ENCODE results near the gene PAM. TPM values are rescaled to one million over a fixed set of nuclear protein-coding genes. Genes with fewer than 3 reads are reported as not detected.

The PAM gene
- total RNA-seq, 1 experiment from 2014 or later: 257 TPM

- Histone ChIP-seq H3K9me3 (ENCODE audit: control insufficient read depth in 1 of 2, insufficient read depth in 1 of 2, low read depth in 1 of 2, low read length in 2 of 2) (no peaks in the 10 kb centered on the region), H3K36me3 (ENCODE audit: control insufficient read depth in 1 of 2, insufficient read depth in 2 of 2, low read length in 2 of 2) (peaks cover 0 to 7% of the 10 kb centered on the region in 2 experiments; a peak in 1 of 4 replicates), H2AFZ (ENCODE audit: low read depth, low read length, poor library complexity, severe bottlenecking) (no peak overlapping the region), H3K4me3 (replicated peaks in 1 of 2; ENCODE audit: low read depth in 1 of 2, low read length in 2 of 2) (no peak overlapping the region), H3K9ac (ENCODE audit: low read length) (no peak overlapping the region), H3K27ac (ENCODE audit: low read depth, low read length) (no peak overlapping the region), H3K79me2 (ENCODE audit: insufficient read depth, low read length) (peaks cover 62% of the 10 kb centered on the region), H3K4me2 (ENCODE audit: low read length) (0 out of 2 replicates have a peak overlapping the region, but pooled peaks have one; percentile 0), H3K9me2 (ENCODE audit: insufficient read depth) (no peaks in the 10 kb centered on the region), H3K4me1 (ENCODE audit: control insufficient read depth in 1 of 2, insufficient read depth in 2 of 2, low read length in 2 of 2) (peaks cover 17 to 18% of the 10 kb centered on the region in 2 experiments; a peak in 3 of 4 replicates), H4K20me1 (ENCODE audit: insufficient read depth) (no peaks in the 10 kb centered on the region), H3K27me3 (ENCODE audit: insufficient read depth, low read length) (no peaks in the 10 kb centered on the region)
- ChIA-PET POLR2A (no interaction called here), RAD21 (ENCODE audit: low non-redundant PET in 1 of 2, low total read pairs in 2 of 2, uncharacterized antibody in 2 of 2, unreplicated experiment in 2 of 2) (no interaction called here), CTCF (no interaction called here)
- no peak for ATAC-seq
- no peak for TF ChIP-seq CBX3 (IDR thresholded peaks at IDR 0.05; ENCODE audit: low read depth)
- TF ChIP-seq POLR2AphosphoS5 (IDR thresholded peaks at IDR 0.05; ENCODE audit: low read depth, low read length): no peak
- TF ChIP-seq EGR1 (IDR thresholded peaks at IDR 0.05; ENCODE audit: low read depth): no peak
- TF ChIP-seq REST (IDR thresholded peaks at IDR 0.05; ENCODE audit: low read depth): no peak
- no peak for TF ChIP-seq TCF7L2 (IDR thresholded peaks at IDR 0.05; ENCODE audit: borderline replicate concordance, extremely low read depth, insufficient read depth, insufficient read length)
- no peak for TF ChIP-seq EZH2phosphoT487 (IDR thresholded peaks at IDR 0.05; ENCODE audit: borderline replicate concordance)
- TF ChIP-seq ZNF274 (IDR thresholded peaks at IDR 0.05; ENCODE audit: low read depth, low read length): no peak
- TF ChIP-seq POLR2A (IDR thresholded peaks at IDR 0.05; ENCODE audit: borderline replicate concordance, extremely low read depth, insufficient read depth, insufficient read length): no peak
- no peak for TF ChIP-seq CTCF (IDR thresholded peaks at IDR 0.05 in 2 of 3, conservative IDR thresholded peaks at IDR 0.05 in 1 of 3; ENCODE audit: borderline replicate concordance in 1 of 3, insufficient read depth in 1 of 3, low read depth in 2 of 3, low read length in 2 of 3)
- no peak for TF ChIP-seq YY1 (IDR thresholded peaks at IDR 0.05; ENCODE audit: extremely low read depth, insufficient replicate concordance, low read depth, low read length)
- no peak for TF ChIP-seq JUND (IDR thresholded peaks at IDR 0.05)
- TF ChIP-seq ATF3 (IDR thresholded peaks at IDR 0.05): no peak
- no peak for TF ChIP-seq SRF (IDR thresholded peaks at IDR 0.05; ENCODE audit: low read depth)
- TF ChIP-seq SIN3A (IDR thresholded peaks at IDR 0.05; ENCODE audit: low read depth): no peak
- no peak for TF ChIP-seq MAX (IDR thresholded peaks at IDR 0.05)
- TF ChIP-seq ZFX (IDR thresholded peaks at IDR 0.05): no peak
- no peak for TF ChIP-seq CEBPB (IDR thresholded peaks at IDR 0.05; ENCODE audit: low read depth)
- TF ChIP-seq ZBTB33 (IDR thresholded peaks at IDR 0.05; ENCODE audit: extremely low read depth, insufficient replicate concordance, low read length): no peak
- intact Hi-C loops (cut with micrococcal nuclease): no loop called here
- no TSS peak for BruUV-seq (replicated peaks)
- no peak for DNase-seq (ENCODE audit: low read depth, low spot score)
These were observed 147.5 kb downstream of the PAM start for GRCh38 chr5:102902647-102903046.
